NT2/D1 (cell line): ENCODE measurements around the gene POMT1.

Source experiments
- YY1 ChIP-seq: IDR thresholded peaks from 2 replicates; pipeline ENCODE4 v1.6.1; 2011; ENCODE audit not compliant: insufficient read length, insufficient read depth
- ZNF274 ChIP-seq: IDR thresholded peaks from 2 replicates; pipeline ENCODE4 v1.6.1; 2011; ENCODE audit warnings: mild to moderate bottlenecking, low read depth, low read length

GRCh38 chr9:131555841-131556673 lies 53.3 kb downstream of the POMT1 start:
- TF ChIP-seq ZNF274, result no peak
- no peak for TF ChIP-seq YY1
